ENCODE results near the gene MTX1. TPM values are rescaled to one million over a fixed set of nuclear protein-coding genes. Genes with fewer than 3 reads are reported as not detected.

The MTX1 gene
- total and polyA plus RNA-seq, 9 of the 15 experiments (the other 6 are each of a cell fraction or from before 2014, with no cell fraction given): 29.1 to 98.4 (median 66.9) TPM

GRCh38 chr1:155167166-155168104 lies 41.1 kb upstream of the MTX1 start:
- H3K4me3 ChIP-seq: peak overlapping the region; percentile 13; the same call in 1 of the 2 replicates
- H2AFZ ChIP-seq (ENCODE audit: low read depth, low read length): peak overlapping the region; percentile 94
- peak overlapping the region; percentile 87 for H3K4me2 ChIP-seq (ENCODE audit: insufficient read depth, low read length)
- H3K9ac ChIP-seq (ENCODE audit: insufficient read depth in 1 of 2, low read depth in 2 of 2, low read length in 2 of 2): peak overlapping the region; percentile 41 to 85; a peak in 3 of 4 replicates
- ChIA-PET POLR2A (interaction anchor here (0.6 to 1.4 kb wide), 7 partner anchors 11 to 116 kb away, joined by 3 to 9 read pairs (median 4); partner anchors contain the start of gene ADAM15), CTCF (ENCODE audit: low intra/inter-chr PET ratio) (interaction anchor here (0.5 to 4.4 kb wide), 7 partner anchors 47 to 421 kb away, joined by 3 to 59 read pairs (median 17); no protein-coding TSS in a partner anchor)
- in situ Hi-C loops (cut with MboI): loop anchor here (5.0 kb wide), 1 partner anchor 75 kb away; no protein-coding TSS in a partner anchor
- H3K79me2 ChIP-seq (ENCODE audit: control insufficient read depth, insufficient read depth, low read length): peaks cover 9% of the 10 kb centered on the region
- no peaks in the 10 kb centered on the region for H3K9me3 ChIP-seq (replicated peaks; ENCODE audit: control insufficient read depth, insufficient read depth, low read depth, low read length)
- H3K27me3 ChIP-seq (ENCODE audit: control insufficient read depth in 2 of 2, insufficient read depth in 2 of 2, low read length in 2 of 2): no peaks in the 10 kb centered on the region
- peak; percentile 93 for ATAC-seq
- peak; percentile 83 to 95 (median 86) for DNase-seq (ENCODE audit: extremely low read depth in 1 of 4, low spot score in 3 of 4)
- H3K27ac ChIP-seq (ENCODE audit: extremely low read depth, low read depth, low read length): no peak overlapping the region; the same call in 2 of the 3 replicates
- no TSS peak for BruUV-seq (replicated peaks)
- peak; percentile 96 for FAIRE-seq
- no peaks in the 10 kb centered on the region for H3K9me1 ChIP-seq (ENCODE audit: control insufficient read depth, insufficient read depth, low read length)
- whole genome bisulfite sequencing (ENCODE audit: insufficient coverage, low coverage, missing lambda C conversion rate): 14% methylated on average over 21 of the region's 28 CpGs
- intact Hi-C loops (cut with micrococcal nuclease): loop anchor here (1.0 to 5.0 kb wide), 2 partner anchors 55 to 76 kb away; no protein-coding TSS in a partner anchor
- H3K4me1 ChIP-seq (replicated peaks in 1 of 2; ENCODE audit: control insufficient read depth in 2 of 2, insufficient read depth in 2 of 2, low read length in 2 of 2): peaks cover 10 to 11% of the 10 kb centered on the region in 2 experiments; a peak in 4 of 5 replicates
- H3K36me3 ChIP-seq (ENCODE audit: control insufficient read depth, insufficient read depth, low read length): peaks cover 35% of the 10 kb centered on the region
- no peaks in the 10 kb centered on the region for H4K20me1 ChIP-seq (replicated peaks; ENCODE audit: control insufficient read depth, insufficient read depth, low read length)
- no peak for TF ChIP-seq ZNF121 (CRISPR knock-in tag; conservative IDR thresholded peaks at IDR 0.05)
- TF ChIP-seq ZFP36 (IDR thresholded peaks at IDR 0.05; ENCODE audit: low read depth, low read length, partially characterized antibody): peak; percentile 51
- 0 out of 4 replicates have a peak, but pooled peaks of 1 of the 2 experiments have one; percentile 69 for TF ChIP-seq SRF (CRISPR knock-in tag; IDR thresholded peaks at IDR 0.05)
- TF ChIP-seq, protein P1, sequence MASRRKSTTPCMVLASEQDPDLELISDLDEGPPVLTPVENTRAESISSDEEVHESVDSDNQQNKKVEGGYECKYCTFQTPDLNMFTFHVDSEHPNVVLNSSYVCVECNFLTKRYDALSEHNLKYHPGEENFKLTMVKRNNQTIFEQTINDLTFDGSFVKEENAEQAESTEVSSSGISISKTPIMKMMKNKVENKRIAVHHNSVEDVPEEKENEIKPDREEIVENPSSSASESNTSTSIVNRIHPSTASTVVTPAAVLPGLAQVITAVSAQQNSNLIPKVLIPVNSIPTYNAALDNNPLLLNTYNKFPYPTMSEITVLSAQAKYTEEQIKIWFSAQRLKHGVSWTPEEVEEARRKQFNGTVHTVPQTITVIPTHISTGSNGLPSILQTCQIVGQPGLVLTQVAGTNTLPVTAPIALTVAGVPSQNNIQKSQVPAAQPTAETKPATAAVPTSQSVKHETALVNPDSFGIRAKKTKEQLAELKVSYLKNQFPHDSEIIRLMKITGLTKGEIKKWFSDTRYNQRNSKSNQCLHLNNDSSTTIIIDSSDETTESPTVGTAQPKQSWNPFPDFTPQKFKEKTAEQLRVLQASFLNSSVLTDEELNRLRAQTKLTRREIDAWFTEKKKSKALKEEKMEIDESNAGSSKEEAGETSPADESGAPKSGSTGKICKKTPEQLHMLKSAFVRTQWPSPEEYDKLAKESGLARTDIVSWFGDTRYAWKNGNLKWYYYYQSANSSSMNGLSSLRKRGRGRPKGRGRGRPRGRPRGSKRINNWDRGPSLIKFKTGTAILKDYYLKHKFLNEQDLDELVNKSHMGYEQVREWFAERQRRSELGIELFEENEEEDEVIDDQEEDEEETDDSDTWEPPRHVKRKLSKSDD (conservative IDR thresholded peaks at IDR 0.05; ENCODE audit: low read length): 0 out of 2 replicates have a peak, but pooled peaks have one; percentile 35
- peak; percentile 53 to 72; a peak in 3 of 4 replicates for TF ChIP-seq MAZ (CRISPR knock-in tag; conservative IDR thresholded peaks at IDR 0.05 in 1 of 2, IDR thresholded peaks at IDR 0.05 in 1 of 2)
- no peak for TF ChIP-seq BRF2 (IDR thresholded peaks at IDR 0.05; ENCODE audit: borderline replicate concordance, insufficient read depth, insufficient read length)
- peak in 1 of 2 experiments; percentile 42; a peak in 1 of 4 replicates for TF ChIP-seq TEAD1 (CRISPR knock-in tag; IDR thresholded peaks at IDR 0.05)
- 0 out of 2 replicates have a peak, but pooled peaks have one; percentile 12 for TF ChIP-seq NBN (IDR thresholded peaks at IDR 0.05; ENCODE audit: low read depth)
- TF ChIP-seq CTBP1 (IDR thresholded peaks at IDR 0.05; ENCODE audit: borderline replicate concordance): peak; percentile 86
- no peak for TF ChIP-seq ZFPM2 (CRISPR knock-in tag; IDR thresholded peaks at IDR 0.05)
- TF ChIP-seq MTA3 (IDR thresholded peaks at IDR 0.05; ENCODE audit: borderline replicate concordance): peak; percentile 66
- no peak for TF ChIP-seq ATF6 (CRISPR knock-in tag; IDR thresholded peaks at IDR 0.05)

All from K562 (cell line).